ENCODE results near the gene GALC. TPM values are rescaled to one million over a fixed set of nuclear protein-coding genes. Genes with fewer than 3 reads are reported as not detected.

The GALC gene
- total RNA-seq (2021) (10.6 to 10.9 TPM (median 10.7 TPM) in 3 replicates), Bru-seq, nascent RNA (percentile 56 among the genes with signal in this experiment)
- long read RNA-seq, experiment 1, transcript GALC-201 (17 exons, 3,883 nt): major isoform, 65 of 86 reads
- long read RNA-seq, experiment 1, partial matches to known transcripts: 9 of 86 reads
- long read RNA-seq, experiment 1, other reads (novel, unspliced or antisense): 12 of 86 reads
- long read RNA-seq, experiment 2, transcript GALC-201 (17 exons, 3,883 nt): major isoform, 7 of 17 reads
- long read RNA-seq, experiment 2, partial matches to known transcripts: 4 of 17 reads
- long read RNA-seq, experiment 2, other reads (novel, unspliced or antisense): 5 of 17 reads
- long read RNA-seq, experiment 3, partial matches to known transcripts: 2 of 4 reads
- long read RNA-seq, experiment 3, other reads (novel, unspliced or antisense): 0 of 4 reads

GRCh38 chr14:87992718-87993628 lies at the start of gene GALC:
Gene GALC (minus strand): TSS chr14:87993182. CDS start chr14:87993164, 18 bp downstream.
- peak; percentile 94 for DNase-seq (ENCODE audit: low spot score)
- Mint-ChIP-seq H3K9me3 (no peaks in the 10 kb centered on the region), H3K4me3 (peak within 1 kb of the TSS; percentile 93), H3K27me3 (ENCODE audit: low read depth) (no peaks in the 10 kb centered on the region; the same call in 1 of the 2 replicates), H3K4me1 (peaks cover 29% of the 10 kb centered on the region), H3K36me3 (no peaks in the 10 kb centered on the region), H3K27ac (peak within 1 kb of the TSS; percentile 91)
- ChIA-PET POLR2A (interaction anchor here (0.5 to 0.6 kb wide), 2 partner anchors 9 to 105 kb away, joined by 3 to 4 read pairs; no protein-coding TSS in a partner anchor), CTCF (interaction anchor here (1.0 to 1.2 kb wide), 5 partner anchors 22 to 247 kb away, joined by 3 to 5 read pairs (median 3); no protein-coding TSS in a partner anchor)
- ATAC-seq: peak; percentile 81
- TF ChIP-seq STAT6 (CRISPR knock-in tag; conservative IDR thresholded peaks at IDR 0.05; ENCODE audit: low read depth): no peak
- TF ChIP-seq GABPB1 (CRISPR knock-in tag; IDR thresholded peaks at IDR 0.05): no peak
- TF ChIP-seq NFE2L1 (CRISPR knock-in tag; IDR thresholded peaks at IDR 0.05): no peak
- TF ChIP-seq ZNF232 (CRISPR knock-in tag; IDR thresholded peaks at IDR 0.05): peak; percentile 25; the same call in 1 of the 2 replicates
- no peak for TF ChIP-seq ZSCAN18 (CRISPR knock-in tag; IDR thresholded peaks at IDR 0.05)
- TF ChIP-seq ZNF532 (CRISPR knock-in tag; IDR thresholded peaks at IDR 0.05; ENCODE audit: borderline replicate concordance): no peak
- peak; percentile 28; the same call in 1 of the 2 replicates for TF ChIP-seq ETV6 (CRISPR knock-in tag; IDR thresholded peaks at IDR 0.05)
- TF ChIP-seq CREB1 (CRISPR knock-in tag; IDR thresholded peaks at IDR 0.05): no peak
- TF ChIP-seq ZNF512 (CRISPR knock-in tag; IDR thresholded peaks at IDR 0.05; ENCODE audit: borderline replicate concordance): no peak
- 0 out of 2 replicates have a peak, but pooled peaks have one; percentile 22 for TF ChIP-seq TCF7 (CRISPR knock-in tag; IDR thresholded peaks at IDR 0.05; ENCODE audit: low read depth)
- TF ChIP-seq NR2C2 (CRISPR knock-in tag; IDR thresholded peaks at IDR 0.05): no peak
- TF ChIP-seq ELF4 (CRISPR knock-in tag; IDR thresholded peaks at IDR 0.05; ENCODE audit: low read depth): no peak; the same call in 1 of the 2 replicates
- peak; percentile 85; the same call in 1 of the 2 replicates for TF ChIP-seq KAT7 (CRISPR knock-in tag; IDR thresholded peaks at IDR 0.05; ENCODE audit: borderline replicate concordance)
- no peak for TF ChIP-seq ZNF416 (CRISPR knock-in tag; IDR thresholded peaks at IDR 0.05)
- no peak for TF ChIP-seq TEAD4 (CRISPR knock-in tag; IDR thresholded peaks at IDR 0.05)
- TF ChIP-seq FOXJ3 (CRISPR knock-in tag; IDR thresholded peaks at IDR 0.05; ENCODE audit: borderline replicate concordance): no peak
- no peak for TF ChIP-seq ZNF219 (CRISPR knock-in tag; IDR thresholded peaks at IDR 0.05; ENCODE audit: borderline replicate concordance)
- TF ChIP-seq HMGXB4 (CRISPR knock-in tag; IDR thresholded peaks at IDR 0.05): peak; percentile 71; the same call in 1 of the 2 replicates
- TF ChIP-seq JUN (CRISPR knock-in tag; IDR thresholded peaks at IDR 0.05): 0 out of 2 replicates have a peak, but pooled peaks have one; percentile 21
- TF ChIP-seq CREM (CRISPR knock-in tag; IDR thresholded peaks at IDR 0.05): 0 out of 2 replicates have a peak, but pooled peaks have one; percentile 51
- no peak for TF ChIP-seq ERG (CRISPR knock-in tag; IDR thresholded peaks at IDR 0.05)

Measured in WTC11 (cell line).